ENCODE data around the gene ZFAND2A. TPM values are rescaled to one million over a fixed set of nuclear protein-coding genes. Genes with fewer than 3 reads are reported as not detected.

ZFAND2A gene
- total RNA-seq, 1 donor from 2014 or later: 36.0 TPM

GRCh38 chr7:1103789-1104515, 56.0 kb downstream of the ZFAND2A start:
- no peak for TF ChIP-seq CTCF (IDR thresholded peaks at IDR 0.05; ENCODE audit: unreplicated experiment)
- H3K9me3 Mint-ChIP-seq (ENCODE audit: unreplicated experiment): no peaks in the 10 kb centered on the region
- no peak for DNase-seq (ENCODE audit: low spot score)
- no peak overlapping the region for H3K27ac Mint-ChIP-seq (ENCODE audit: unreplicated experiment)
- H3K27me3 Mint-ChIP-seq (ENCODE audit: unreplicated experiment): peaks cover 19% of the 10 kb centered on the region
- peaks cover 3% of the 10 kb centered on the region for H3K36me3 Mint-ChIP-seq (ENCODE audit: low read depth, unreplicated experiment)
- peaks cover 8% of the 10 kb centered on the region for H3K4me1 Mint-ChIP-seq (ENCODE audit: unreplicated experiment)
- no peak overlapping the region for H3K4me3 Mint-ChIP-seq (ENCODE audit: unreplicated experiment)

- no peaks in the 10 kb centered on the region for H3K9me3 Mint-ChIP-seq (ENCODE audit: unreplicated experiment)
- no peak overlapping the region for H3K27ac Mint-ChIP-seq (ENCODE audit: unreplicated experiment)
- H3K36me3 Mint-ChIP-seq (ENCODE audit: low read depth, unreplicated experiment): peaks cover 9% of the 10 kb centered on the region
- H3K4me1 Mint-ChIP-seq (ENCODE audit: unreplicated experiment): peaks cover 9% of the 10 kb centered on the region
- peaks cover 19% of the 10 kb centered on the region for H3K27me3 Mint-ChIP-seq (ENCODE audit: unreplicated experiment)
- DNase-seq (ENCODE audit: low spot score): no peak
- H3K4me3 Mint-ChIP-seq (ENCODE audit: unreplicated experiment): no peak overlapping the region
- no peak for TF ChIP-seq CTCF (IDR thresholded peaks at IDR 0.05; ENCODE audit: unreplicated experiment)
Observed at GRCh38 chr7:1103009-1103788, 56.8 kb downstream of the ZFAND2A start.

Other genes with a start within 250 kb of the ZFAND2A start
- 1.7 TPM for gene ADAP1, start 205.5 kb downstream of the ZFAND2A start, total RNA-seq (ENCODE audit: unreplicated experiment)
- 10.2 TPM for gene COX19, start 184.6 kb downstream of the ZFAND2A start, total RNA-seq (ENCODE audit: unreplicated experiment)
- gene CYP2W1, start 177.0 kb downstream of the ZFAND2A start, total RNA-seq (ENCODE audit: unreplicated experiment): not detected
- gene GPR146, start 115.7 kb downstream of the ZFAND2A start, total RNA-seq (ENCODE audit: unreplicated experiment): 8.1 TPM
- 0.72 TPM for gene GPER1, start 72.1 kb downstream of the ZFAND2A start, total RNA-seq (ENCODE audit: unreplicated experiment)
- not detected for gene UNCX, start 72.7 kb upstream of the ZFAND2A start, total RNA-seq (ENCODE audit: unreplicated experiment)